CD14-positive monocyte (primary cell): ENCODE measurements around the gene CAMK1G. TPM values are rescaled to one million over a fixed set of nuclear protein-coding genes. Genes with fewer than 3 reads are reported as not detected.

Experiments
- DNase-seq, 3 donors: peaks; one replicate each; pipeline ENCODE4 v3.0.0-alpha.2; 2011 to 2022
- H2AFZ ChIP-seq: 2 replicates; pipeline ENCODE4 v1.6.0; 2012; ENCODE audit warnings: mild to moderate bottlenecking, low read depth, low read length, inconsistent platforms; ENCODE audit not compliant: insufficient read depth, poor library complexity, severe bottlenecking
- H3K27ac ChIP-seq, 2 donors: 1 replicate in 1 of 2; 2 replicates in 1 of 2; pipeline ENCODE4 v1.5.1; 2012 to 2013; ENCODE audit warnings: low read length in 2 of 2, control low read depth in 1 of 2, inconsistent platforms in 1 of 2, low read depth in 1 of 2, mild to moderate bottlenecking in 1 of 2
- H3K27me3 ChIP-seq, 2 donors: one replicate each; pipeline versions ENCODE4 v1.6.0 to v1.6.1; 2011 to 2013; ENCODE audit warnings: low read length in 2 of 2; ENCODE audit not compliant: control insufficient read depth in 2 of 2, insufficient read depth in 2 of 2
- H3K36me3 ChIP-seq, 2 donors: replicated peaks in 1 of 2; 1 replicate in 1 of 2; 2 replicates in 1 of 2; pipeline versions ENCODE4 v1.5.1 to v1.6.1; 2012 to 2013; ENCODE audit warnings: low read length in 2 of 2, control low read depth in 1 of 2, inconsistent platforms in 1 of 2, mild to moderate bottlenecking in 1 of 2; ENCODE audit not compliant: insufficient read depth in 2 of 2, control insufficient read depth in 1 of 2
- H3K4me1 ChIP-seq, 2 donors: 1 replicate in 1 of 2; 2 replicates in 1 of 2; pipeline versions ENCODE4 v1.5.1 to v1.6.1; 2012 to 2013; ENCODE audit warnings: low read length in 2 of 2, control low read depth in 1 of 2, inconsistent platforms in 1 of 2, mild to moderate bottlenecking in 1 of 2, moderate library complexity in 1 of 2; ENCODE audit not compliant: insufficient read depth in 2 of 2, control insufficient read depth in 1 of 2
- H3K4me2 ChIP-seq: replicated peaks from 2 replicates; pipeline ENCODE3; 2012; ENCODE audit warnings: low read length, moderate library complexity, mild to moderate bottlenecking; ENCODE audit not compliant: poor library complexity, severe bottlenecking; ENCODE audit errors: extremely low read depth
- H3K4me3 ChIP-seq, 3 experiments: fragments of 200-600 bp in 1 of 3; sonication (generic) in 1 of 3; replicated peaks in 1 of 3; 1 replicate in 2 of 3; 2 replicates in 1 of 3; pipeline ENCODE4 v1.5.1; 2011 to 2013; ENCODE audit warnings: low read length in 3 of 3, mild to moderate bottlenecking in 3 of 3, control low read depth in 2 of 3, low read depth in 2 of 3, inconsistent platforms in 1 of 3, moderate library complexity in 1 of 3
- H3K79me2 ChIP-seq: 2 replicates; pipeline ENCODE4 v1.6.0; 2012; ENCODE audit warnings: mild to moderate bottlenecking, control low read depth, inconsistent platforms, low read length, moderate library complexity; ENCODE audit not compliant: insufficient read depth
- H3K9ac ChIP-seq: 2 replicates; pipeline ENCODE4 v1.6.0; 2017; ENCODE audit warnings: low read length, mild to moderate bottlenecking; ENCODE audit not compliant: insufficient read depth, poor library complexity, severe bottlenecking
- H3K9me3 ChIP-seq, 2 donors: replicated peaks in 1 of 2; 1 replicate in 1 of 2; 2 replicates in 1 of 2; pipeline versions ENCODE4 v1.5.1 to v1.6.1; 2012 to 2013; ENCODE audit warnings: low read length in 2 of 2, control low read depth in 1 of 2; ENCODE audit not compliant: control insufficient read depth in 1 of 2, insufficient read depth in 1 of 2
- H4K20me1 ChIP-seq: 2 replicates; pipeline ENCODE4 v1.6.0; 2012; ENCODE audit warnings: mild to moderate bottlenecking, low read length, control low read depth, moderate library complexity; ENCODE audit not compliant: insufficient read depth
- H3K27ac Mint-ChIP-seq, 7 donors: one replicate each; pipeline ENCODE4 v1.8.0; 2020; ENCODE audit warnings: mild to moderate bottlenecking in 7 of 7, mixed read lengths in 7 of 7, moderate library complexity in 6 of 7, inconsistent platforms in 2 of 7
- H3K27me3 Mint-ChIP-seq, 3 donors: one replicate each; pipeline ENCODE4 v1.8.0; 2021 to 2022; ENCODE audit warnings: low read depth in 3 of 3, mild to moderate bottlenecking in 3 of 3, mixed read lengths in 3 of 3, moderate library complexity in 3 of 3, inconsistent platforms in 1 of 3
- H3K36me3 Mint-ChIP-seq, 2 donors: one replicate each; pipeline ENCODE4 v1.8.0; 2020; ENCODE audit warnings: mixed read lengths in 2 of 2, inconsistent platforms in 1 of 2, mild to moderate bottlenecking in 1 of 2
- H3K4me1 Mint-ChIP-seq: one replicate; pipeline ENCODE4 v1.8.0; 2020; ENCODE audit warnings: mild to moderate bottlenecking, mixed read lengths
- H3K4me3 Mint-ChIP-seq, 2 donors: one replicate each; pipeline ENCODE4 v1.8.0; 2020; ENCODE audit warnings: mild to moderate bottlenecking in 2 of 2, mixed read lengths in 2 of 2, moderate library complexity in 1 of 2
- H3K9me3 Mint-ChIP-seq, 7 donors: one replicate each; pipeline ENCODE4 v1.8.0; 2020 to 2022; ENCODE audit warnings: mixed read lengths in 7 of 7, mild to moderate bottlenecking in 6 of 7, moderate library complexity in 6 of 7, inconsistent platforms in 2 of 7
- WGBS: methylation state at CpG from one replicate; pipeline ENCODE4 v1.1.5; 2013; ENCODE audit warnings: missing lambda C conversion rate; ENCODE audit not compliant: insufficient coverage; 5-methylcytosine and 5-hydroxymethylcytosine counted together
- intact Hi-C, 2 donors: fragments of 100-400 bp; cut with micrococcal nuclease; formaldehyde crosslinking; loops; one replicate each; pipeline versions ENCODE4 v1.15.0 to v1.15.1; 2023
- polyA plus RNA-seq, 3 donors: library from polyadenylated mRNA; depleted of rRNA in 1 of 3; unstranded in 2 of 3; stranded (reverse) in 1 of 3; fragments of 300-500 nt in 2 of 3; fragments of >200 nt in 1 of 3; fragmentation: Illumina TruSeq in 2 of 3; gene quantifications; 1 replicate in 2 of 3; 2 replicates in 1 of 3; pipeline ENCODE4 v1.2.3, GENCODE V29; 2012 to 2021
- TF ChIP-seq, protein P1 (sequence below): fragments of 200-600 bp; IDR thresholded peaks from one replicate; pipeline ENCODE4 v1.8.0; 2022; ENCODE audit warnings: antibody characterized with exemption, mild to moderate bottlenecking

Gene CAMK1G
- polyA plus RNA-seq, 3 donors, result not detected

DNA sequence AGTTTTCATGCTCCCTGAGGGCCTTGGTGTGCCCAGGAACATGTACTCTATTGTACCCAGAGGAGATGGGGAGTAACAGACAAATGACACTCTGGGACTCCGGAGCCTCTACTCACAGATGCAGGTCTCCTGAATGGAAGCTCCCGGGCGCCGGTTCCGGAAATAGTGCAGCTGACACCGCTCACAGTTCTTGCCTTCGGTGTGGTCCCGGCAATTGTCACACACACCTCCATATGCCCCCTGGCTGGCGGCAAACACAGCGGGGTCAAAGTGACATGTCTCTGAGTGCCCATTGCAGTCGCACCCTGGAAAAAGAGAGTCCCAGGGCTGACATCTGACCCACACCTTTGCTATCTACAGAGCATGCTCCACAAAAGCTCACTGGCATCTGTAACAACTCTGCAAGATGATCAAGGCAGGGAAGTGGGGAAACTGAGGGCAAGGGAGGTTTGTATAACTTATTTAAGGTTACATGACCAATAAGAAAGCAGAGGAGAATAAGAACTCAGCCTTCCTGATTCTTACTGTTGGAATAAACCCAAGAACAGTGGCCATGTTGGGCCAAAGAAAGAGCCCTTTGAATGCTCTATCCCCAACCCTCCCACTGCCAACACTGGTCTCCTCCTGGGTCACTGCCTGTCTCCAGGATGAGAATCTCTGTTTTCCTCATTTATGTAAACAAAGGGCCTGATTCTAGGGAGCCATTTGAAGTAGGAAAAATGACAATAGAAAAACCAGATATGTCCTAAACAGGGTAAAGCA is 46.3 kb downstream of the CAMK1G start:
- DNase-seq, result no peak
- TF ChIP-seq, protein P1, sequence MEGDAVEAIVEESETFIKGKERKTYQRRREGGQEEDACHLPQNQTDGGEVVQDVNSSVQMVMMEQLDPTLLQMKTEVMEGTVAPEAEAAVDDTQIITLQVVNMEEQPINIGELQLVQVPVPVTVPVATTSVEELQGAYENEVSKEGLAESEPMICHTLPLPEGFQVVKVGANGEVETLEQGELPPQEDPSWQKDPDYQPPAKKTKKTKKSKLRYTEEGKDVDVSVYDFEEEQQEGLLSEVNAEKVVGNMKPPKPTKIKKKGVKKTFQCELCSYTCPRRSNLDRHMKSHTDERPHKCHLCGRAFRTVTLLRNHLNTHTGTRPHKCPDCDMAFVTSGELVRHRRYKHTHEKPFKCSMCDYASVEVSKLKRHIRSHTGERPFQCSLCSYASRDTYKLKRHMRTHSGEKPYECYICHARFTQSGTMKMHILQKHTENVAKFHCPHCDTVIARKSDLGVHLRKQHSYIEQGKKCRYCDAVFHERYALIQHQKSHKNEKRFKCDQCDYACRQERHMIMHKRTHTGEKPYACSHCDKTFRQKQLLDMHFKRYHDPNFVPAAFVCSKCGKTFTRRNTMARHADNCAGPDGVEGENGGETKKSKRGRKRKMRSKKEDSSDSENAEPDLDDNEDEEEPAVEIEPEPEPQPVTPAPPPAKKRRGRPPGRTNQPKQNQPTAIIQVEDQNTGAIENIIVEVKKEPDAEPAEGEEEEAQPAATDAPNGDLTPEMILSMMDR, result no peak
- H3K27me3 ChIP-seq, result peaks cover 0 to 18% of the 10 kb centered on the region in 2 donors
- Mint-ChIP-seq H3K36me3 (no peaks in the 10 kb centered on the region), H3K4me1 (peaks cover 34% of the 10 kb centered on the region), H3K9me3 (peaks cover 0 to 3% (median 1%) of the 10 kb centered on the region in 7 donors), H3K27ac (peak overlapping the region in 2 of 7 donors; percentile 4 to 74), H3K4me3 (peak overlapping the region in 1 of 2 donors; percentile 4), H3K27me3 (peaks cover 22 to 33% (median 23%) of the 10 kb centered on the region in 3 donors)
- WGBS, result 100% methylated on average over 3 of the region's 11 CpGs
- peaks cover 20 to 25% of the 10 kb centered on the region in 2 donors for H3K4me1 ChIP-seq
- no peak overlapping the region for H3K4me3 ChIP-seq
- H3K79me2 ChIP-seq, result no peaks in the 10 kb centered on the region
- no peaks in the 10 kb centered on the region for H3K9me3 ChIP-seq
- no peak overlapping the region for H3K9ac ChIP-seq
- no peak overlapping the region for H3K27ac ChIP-seq
- no peaks in the 10 kb centered on the region for H3K36me3 ChIP-seq
- H3K4me2 ChIP-seq, result no peak overlapping the region
- H4K20me1 ChIP-seq, result no peaks in the 10 kb centered on the region
- H2AFZ ChIP-seq, result no peak overlapping the region
- intact Hi-C loops, result loop anchor here in 1 of 2 donors (5.0 to 10.0 kb wide), 3 partner anchors 45 to 62 kb away; partner anchors contain the start of gene G0S2

DNA sequence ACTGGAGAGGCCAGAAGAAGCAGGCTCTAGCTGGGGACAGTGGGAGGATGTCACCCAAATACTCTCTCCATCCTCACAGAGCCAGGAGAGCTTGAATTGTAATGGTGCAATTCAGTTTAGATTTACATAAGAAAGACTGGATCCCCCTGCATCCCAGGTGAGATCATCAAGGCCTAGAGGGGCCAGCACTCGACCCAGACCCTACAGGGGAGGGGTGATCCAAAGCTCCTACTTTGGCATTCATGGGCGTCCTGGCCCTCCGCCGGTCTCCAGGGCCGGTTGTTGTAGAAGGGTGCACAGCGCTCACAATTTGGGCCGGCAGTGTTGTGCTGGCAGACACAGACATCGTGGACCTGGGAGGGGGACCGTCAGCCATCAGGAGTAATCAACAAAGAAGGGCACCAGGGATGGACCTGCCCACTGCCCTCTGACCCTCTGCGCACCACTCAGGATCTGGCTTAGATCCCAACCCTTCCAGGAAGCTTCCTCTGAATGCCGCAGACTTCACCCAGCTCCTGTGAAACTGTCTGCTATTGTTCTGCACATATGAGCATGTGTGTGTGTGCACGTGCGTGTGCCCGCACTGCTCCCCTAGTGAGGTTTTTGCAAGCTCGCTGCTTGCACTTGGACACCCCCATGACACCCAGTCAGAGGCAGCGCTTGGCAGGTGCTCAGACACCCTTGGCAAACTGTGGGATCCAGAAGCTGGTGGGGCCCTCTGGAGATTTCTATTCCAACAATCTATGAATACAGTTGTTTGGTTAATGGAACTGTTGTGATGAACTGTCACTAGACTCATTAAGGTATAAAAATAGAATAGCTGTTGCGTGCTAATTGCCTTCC is 47.1 kb downstream of the CAMK1G start:
- H3K4me3 ChIP-seq, result no peak overlapping the region
- H3K27ac Mint-ChIP-seq, result peak overlapping the region in 1 of 7 donors; percentile 4
- H3K79me2 ChIP-seq, result no peaks in the 10 kb centered on the region
- no peak overlapping the region for H3K27ac ChIP-seq
- intact Hi-C loops, result no loop called here
- no peaks in the 10 kb centered on the region for H3K36me3 Mint-ChIP-seq
- H3K36me3 ChIP-seq, result no peaks in the 10 kb centered on the region
- no peak overlapping the region for H2AFZ ChIP-seq
- no peaks in the 10 kb centered on the region for H3K9me3 ChIP-seq
- H3K4me1 Mint-ChIP-seq, result peaks cover 34% of the 10 kb centered on the region
- WGBS, result 86% methylated on average over 15 of the region's 17 CpGs
- H3K4me1 ChIP-seq, result peaks cover 20 to 25% of the 10 kb centered on the region in 2 donors
- peaks cover 21 to 32% (median 26%) of the 10 kb centered on the region in 3 donors for H3K27me3 Mint-ChIP-seq
- H4K20me1 ChIP-seq, result no peaks in the 10 kb centered on the region
- H3K9me3 Mint-ChIP-seq, result peaks cover 0 to 2% (median 0%) of the 10 kb centered on the region in 7 donors
- TF ChIP-seq, protein P1, result no peak
- no peak overlapping the region for H3K9ac ChIP-seq
- peaks cover 0 to 18% of the 10 kb centered on the region in 2 donors for H3K27me3 ChIP-seq
- no peak for DNase-seq
- H3K4me2 ChIP-seq, result no peak overlapping the region
- H3K4me3 Mint-ChIP-seq, result no peak overlapping the region
